HG02610 (cell line): ENCODE measurements around the gene ZNF91.
"Not testable (repeated sequence)": the region's sequence is repeated elsewhere in the genome, so short reads cannot be mapped to it uniquely, and the experiment has no call there.

ENCODE experiments used
- ATAC-seq: cut with Tn5 transposase; IDR thresholded peaks from one replicate; pipeline ENCODE4 v1.9.1; 2021; ENCODE audit warnings: mild to moderate bottlenecking, moderate library complexity; ENCODE audit not compliant: unreplicated experiment

ZNF91 gene

DNA sequence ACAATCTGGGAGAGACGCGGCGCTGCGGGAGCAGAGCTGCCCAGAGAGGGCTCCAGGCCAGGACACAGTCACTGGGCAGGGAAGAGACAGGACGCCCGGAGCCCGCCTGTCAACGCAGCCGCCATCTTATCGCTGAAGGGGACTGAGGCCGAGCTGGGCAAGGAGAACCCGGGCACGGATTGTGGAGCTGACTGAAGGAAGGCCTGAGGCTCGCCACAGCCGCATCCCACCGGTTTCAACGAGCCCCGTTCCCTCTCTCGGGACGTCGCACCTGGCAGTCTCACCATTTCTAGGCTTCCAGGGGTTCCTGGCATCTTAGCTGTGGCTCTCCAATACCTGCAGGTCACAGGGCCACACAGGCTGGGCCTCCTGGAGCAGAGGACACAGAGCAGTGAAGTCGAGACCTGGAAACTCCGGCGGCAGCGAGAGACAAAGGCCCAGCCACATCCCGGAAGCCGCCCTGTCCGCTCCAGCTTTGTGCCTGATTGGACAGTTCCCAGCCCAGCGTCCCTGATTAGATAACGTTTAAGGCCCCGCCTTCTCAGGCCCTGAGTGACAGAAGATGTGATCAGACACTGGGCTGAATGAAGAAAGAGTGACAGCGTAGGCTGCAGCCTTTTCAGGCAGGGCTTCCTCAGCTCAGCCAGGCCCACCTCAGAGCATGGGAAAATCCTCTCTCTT lies at the start of gene ZNF91:
Gene ZNF91, minus strand, starts transcription at position 431 of the 681 bp plus-strand sequence. Its CDS starts 117 bp downstream, at position 314.
- peak; percentile 98 for ATAC-seq

DNA sequence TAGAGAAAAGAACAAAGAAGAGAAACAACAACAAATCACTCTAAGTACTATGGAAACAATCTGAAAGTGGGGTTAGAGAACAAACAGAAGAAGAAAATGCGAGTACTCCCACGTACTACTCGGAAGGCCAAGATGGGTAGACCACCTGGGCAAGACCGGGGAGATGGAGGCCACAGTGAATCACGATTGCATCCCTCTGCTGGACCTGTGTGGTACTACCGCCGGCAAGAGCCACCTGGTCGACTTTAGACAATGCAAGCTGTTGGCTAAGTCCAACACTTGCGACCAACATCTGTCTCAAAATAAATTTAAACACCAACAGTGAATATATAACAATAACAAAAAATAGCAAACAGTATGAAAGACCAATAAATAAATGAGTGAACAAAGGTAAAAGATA lies 45.5 kb upstream of the ZNF91 start:
- ATAC-seq = no peak

DNA sequence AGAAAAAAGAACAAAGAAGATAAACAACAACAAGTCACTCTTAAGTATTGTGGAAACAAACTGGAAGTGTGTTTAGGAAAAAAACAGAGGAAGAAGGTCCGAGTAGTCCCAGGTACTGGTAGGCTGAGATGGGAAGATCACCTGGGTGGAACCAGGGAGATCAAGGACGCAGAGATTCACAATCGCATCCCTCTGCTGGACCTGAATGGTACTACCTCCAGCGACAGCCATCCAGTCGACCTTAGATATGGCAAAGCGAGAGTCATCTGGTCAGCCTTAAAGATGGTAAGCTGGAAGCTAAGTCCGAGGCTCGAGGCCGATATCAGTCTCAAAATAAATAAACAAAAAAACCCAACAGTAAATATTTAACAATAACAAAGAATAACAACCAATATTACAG lies 44.9 kb upstream of the ZNF91 start:
- ATAC-seq = no peak

DNA sequence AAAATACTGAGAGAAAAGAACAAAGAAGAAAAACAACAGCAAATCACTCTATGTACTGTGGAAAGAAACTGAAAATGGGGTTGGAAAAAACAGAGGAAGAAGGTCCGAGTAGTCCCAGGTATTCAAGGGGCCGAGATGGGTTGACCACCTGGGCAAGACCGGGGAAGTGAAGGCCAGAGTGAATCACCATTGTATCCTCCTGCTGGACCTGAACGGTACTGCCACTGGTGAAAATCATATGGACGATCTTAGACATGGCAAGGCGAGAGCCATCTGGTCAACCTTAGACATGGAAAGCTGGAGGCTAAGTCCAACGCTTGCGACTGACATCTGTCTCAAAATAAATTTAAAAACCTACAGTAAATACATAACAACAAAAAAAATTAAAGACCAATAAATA lies 44.4 kb upstream of the ZNF91 start:
- no peak for ATAC-seq

DNA sequence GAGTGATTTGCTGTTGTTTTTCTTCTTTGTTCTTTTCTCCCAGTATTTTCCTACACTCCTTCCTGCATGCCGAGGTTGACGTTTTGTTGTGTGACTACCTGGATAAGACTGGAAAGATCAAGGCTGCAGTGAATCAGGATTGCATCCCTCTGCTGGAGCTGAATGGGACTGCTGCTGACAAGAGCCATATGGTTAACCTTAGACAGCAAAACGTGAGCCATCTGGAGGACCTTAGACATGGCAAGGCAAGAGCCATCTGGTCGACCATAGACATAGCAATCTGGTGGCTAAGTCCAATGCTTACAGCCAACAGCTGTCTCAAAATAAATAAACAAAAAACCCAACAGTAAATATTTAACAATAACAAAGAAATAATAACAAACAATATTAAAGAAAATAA lies 42.6 kb upstream of the ZNF91 start:
- no peak for ATAC-seq

DNA sequence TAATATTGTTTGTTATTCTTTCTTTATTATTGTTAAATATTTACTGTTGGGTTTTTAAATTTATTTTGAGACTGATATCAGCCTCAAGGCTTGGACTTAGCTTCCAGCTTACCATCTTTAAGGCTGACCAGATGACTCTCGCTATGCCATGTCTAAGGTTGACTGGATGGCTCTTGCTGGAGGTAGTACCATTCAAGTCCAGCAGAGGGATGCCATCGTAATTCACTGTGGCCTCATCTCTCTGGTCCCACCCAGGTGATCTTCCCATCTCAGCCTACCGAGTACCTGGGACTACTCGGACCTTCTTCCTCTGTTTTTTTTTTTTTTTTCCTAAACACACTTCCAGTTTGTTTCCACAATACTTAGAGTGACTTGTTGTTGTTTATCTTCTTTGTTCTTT lies 41.7 kb upstream of the ZNF91 start:
- no peak for ATAC-seq

DNA sequence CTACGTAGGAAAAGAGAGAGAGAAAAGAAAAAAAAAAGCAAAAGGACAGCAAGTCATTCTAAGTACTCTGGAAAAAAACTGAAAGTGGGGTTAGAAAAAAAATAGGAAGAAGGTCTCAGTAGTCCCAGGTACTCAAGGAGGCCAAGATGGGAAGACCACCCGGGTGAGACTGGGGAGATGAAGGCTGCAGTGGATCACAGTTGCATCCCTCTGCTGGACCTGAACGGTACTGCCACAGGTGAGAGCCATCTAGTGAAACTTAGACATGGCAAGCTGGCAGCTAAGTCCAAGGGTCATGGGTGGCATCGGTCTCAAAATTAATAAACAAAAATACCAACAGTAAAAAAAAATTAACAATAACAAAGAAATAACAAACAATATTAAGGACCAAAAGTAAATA lies 41.0 kb upstream of the ZNF91 start:
- ATAC-seq = no peak

DNA sequence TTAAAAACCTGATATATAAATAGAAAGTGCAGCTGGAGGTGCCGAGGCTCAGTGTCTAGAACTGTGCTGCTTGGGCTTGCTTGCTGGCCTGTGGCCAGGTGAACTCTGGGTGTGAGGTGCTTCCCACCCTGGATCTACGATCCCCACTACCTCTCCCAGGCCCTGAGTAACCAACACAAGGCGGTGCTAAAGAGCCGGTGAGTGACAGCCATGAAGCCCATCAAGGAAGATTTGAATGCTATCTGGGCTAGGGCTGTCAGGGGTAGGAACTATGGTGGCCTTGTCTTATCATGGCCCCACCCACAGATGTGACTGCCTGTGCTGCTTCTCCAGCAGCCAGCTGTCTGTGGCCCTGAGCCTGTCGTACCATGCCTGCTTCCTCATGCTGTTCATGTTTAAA lies 25.6 kb upstream of the ZNF91 start:
- no peak for ATAC-seq

DNA sequence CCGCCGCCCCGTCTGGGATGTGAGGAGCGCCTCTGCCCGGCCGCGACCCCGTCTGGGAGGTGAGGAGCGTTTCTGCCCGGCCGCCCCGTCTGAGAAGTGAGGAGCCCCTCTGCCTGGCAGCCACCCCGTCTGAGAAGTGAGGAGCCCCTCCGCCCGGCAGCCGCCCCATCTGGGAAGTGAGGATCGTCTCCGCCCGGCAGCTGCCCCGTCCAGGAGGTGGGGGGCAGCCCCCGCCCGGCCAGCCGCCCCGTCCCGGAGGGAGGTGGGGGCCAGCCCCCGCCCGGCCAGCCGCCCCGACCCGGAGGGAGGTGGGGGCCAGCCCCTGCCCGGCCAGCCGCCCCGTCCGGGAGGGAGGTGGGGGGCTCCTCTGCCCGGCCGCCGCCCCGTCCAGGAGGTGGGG lies 24.0 kb upstream of the ZNF91 start:
- ATAC-seq = not testable (repeated sequence)

DNA sequence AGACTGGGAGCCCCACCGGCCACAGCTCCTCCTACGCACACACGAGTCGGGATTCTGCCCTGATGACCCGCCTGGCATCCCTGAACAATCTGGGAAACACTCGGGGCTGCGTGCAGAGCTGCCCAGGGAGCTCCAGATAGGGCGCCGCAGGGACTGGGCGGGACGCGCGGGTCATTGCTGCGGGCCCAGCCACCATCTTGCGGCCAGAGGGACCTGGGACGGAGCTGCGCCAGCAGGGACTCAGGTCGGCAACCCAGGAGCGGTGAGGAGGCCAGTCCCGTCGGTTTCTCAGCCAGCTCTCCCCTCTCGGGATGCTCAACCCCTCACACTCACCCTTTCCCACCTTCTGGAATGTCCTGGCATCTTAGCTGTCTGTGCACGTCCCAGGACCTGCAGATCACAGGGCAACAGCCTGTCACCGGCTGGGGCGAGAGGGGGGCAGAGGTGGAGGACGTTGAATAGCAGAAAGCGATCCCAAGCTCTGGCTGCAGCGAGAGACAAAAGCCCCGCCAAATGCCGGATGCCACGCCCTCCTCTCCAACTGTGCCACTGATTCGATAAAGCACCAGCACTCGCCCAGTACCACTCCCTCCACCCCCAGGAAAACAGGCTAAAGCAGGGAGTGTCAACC lies 20.4 kb upstream of the ZNF91 start:
- ATAC-seq = no peak

DNA sequence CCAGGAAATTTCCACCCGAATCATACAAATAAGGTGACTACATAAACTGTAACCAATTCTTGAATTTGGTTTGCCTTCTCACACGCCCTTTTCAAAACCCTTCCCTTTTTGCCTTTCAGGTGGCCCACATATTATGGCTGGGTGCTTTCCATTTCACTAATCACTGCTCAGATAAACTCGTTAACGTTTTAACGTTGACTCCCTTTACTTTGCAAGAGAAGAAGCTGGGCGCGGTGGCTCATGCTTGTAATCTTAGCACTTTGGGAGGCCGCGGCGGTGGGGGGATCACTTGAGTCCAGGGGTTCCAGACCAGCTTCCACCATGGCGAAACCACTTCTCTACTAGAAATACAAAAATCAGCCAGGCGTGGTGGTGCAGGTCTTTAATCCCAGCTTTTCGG lies 19.8 kb upstream of the ZNF91 start:
- ATAC-seq = no peak

DNA sequence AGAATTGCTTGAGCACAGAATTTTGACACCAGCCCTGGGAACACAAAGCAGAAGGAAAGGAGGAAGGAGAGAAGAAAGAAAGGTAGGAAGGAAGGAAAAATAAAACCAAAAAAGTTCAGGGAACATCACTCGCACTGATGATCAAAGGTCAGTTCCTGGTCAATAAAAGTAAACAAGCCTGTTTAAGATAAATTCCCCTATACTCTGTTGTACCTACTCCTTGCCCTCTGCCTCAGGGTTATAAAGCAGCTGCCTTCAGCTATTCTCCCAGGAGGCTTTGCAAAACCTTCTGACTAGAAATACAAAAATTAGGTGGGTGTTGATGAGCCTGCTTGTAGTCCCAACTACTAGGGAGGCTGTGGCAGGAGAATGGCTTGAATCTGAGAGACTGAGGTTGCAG lies 14.9 kb upstream of the ZNF91 start:
- no peak for ATAC-seq

DNA sequence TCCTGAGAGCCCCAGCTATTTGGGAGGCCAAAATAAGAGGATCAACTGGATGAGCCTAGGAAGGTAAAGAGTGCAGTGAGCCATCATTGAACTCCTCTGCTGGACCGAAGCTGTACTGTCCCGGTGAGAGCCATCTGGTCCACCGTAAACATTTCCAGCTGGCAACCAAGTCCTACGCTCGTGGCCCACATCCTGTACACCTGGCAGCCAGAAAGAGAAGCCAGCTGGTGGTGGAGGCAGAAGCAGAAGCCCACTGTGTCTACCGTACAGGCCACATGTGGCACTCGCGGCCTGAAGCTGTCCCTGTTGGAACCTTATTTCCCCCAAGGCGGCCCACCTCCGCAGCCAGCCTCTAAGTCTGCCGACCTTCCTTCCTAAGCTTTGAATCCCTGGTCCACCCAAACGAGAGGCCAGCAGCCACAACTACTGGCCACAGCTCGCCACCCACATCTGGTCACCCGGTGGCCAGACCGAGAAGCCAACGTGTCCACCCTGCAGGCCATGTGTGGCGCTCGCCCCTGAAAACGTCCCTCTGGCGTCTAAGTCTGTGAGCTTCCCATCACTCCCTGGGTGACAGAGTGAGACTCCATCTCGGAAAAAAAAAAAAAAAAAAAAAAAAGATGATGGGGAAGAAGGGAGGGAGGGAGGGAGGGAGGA lies 14.2 kb upstream of the ZNF91 start:
- no peak for ATAC-seq

DNA sequence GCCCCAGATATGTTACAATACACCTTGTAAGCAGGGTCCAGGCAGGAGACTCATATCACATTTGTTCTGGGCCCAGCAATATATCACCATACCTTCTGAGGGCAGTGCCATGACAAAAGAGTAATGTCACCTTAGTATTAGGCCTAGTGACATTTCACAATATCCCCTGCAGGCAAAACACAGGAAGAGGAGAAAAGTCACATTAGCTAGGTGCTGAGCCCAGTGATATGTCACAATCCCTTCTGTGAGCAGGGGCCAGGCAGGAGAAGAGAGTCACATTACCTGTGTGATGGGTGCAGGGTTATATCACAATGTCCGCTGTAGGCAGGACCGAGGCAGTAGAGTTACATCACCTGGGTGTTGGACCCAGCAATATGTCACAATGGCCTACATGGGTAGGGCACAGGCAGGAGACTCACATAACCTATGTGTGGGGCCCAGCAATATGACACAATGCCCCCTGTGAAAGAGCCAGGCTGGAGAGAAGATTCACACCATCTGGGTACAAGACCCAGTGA lies 12.4 kb upstream of the ZNF91 start:
- ATAC-seq = no peak

DNA sequence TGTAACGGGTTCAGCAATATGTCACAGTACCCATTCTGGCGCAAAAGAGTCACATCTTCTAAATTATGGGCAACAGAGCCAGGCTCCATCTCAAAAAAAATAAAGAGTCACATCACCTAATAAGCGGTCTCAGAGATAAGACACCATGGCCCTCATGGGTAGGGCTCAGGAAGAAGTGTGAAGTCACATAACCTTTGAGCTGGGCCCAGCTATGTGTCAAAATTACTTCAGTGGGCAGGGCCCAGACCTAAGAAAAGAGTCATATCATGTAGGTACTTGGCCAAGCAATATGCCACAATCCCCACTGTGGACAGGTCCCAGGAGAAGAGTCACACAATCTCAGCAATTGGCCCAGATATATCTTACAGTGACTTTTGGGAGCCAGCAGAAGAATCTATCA lies 11.4 kb upstream of the ZNF91 start:
- ATAC-seq = no peak

DNA sequence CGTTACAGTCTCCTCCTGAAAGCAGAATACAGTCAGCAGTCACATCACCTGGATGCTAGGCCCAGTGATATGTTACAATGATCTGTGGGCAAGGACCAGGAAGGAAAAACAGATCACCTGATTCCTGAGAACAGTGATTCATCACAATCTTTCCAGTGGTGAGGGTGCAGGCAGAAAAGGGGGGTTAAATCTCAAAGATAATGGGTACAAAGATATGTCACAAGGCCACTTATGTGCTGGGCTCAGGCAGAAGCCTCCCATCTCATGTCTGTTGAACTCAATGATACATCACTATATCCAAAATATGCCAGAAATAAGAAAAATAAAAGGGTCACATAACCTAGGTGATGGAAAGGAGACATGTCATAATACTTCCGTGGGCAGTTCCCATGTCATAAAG lies 10.8 kb upstream of the ZNF91 start:
- no peak for ATAC-seq

DNA sequence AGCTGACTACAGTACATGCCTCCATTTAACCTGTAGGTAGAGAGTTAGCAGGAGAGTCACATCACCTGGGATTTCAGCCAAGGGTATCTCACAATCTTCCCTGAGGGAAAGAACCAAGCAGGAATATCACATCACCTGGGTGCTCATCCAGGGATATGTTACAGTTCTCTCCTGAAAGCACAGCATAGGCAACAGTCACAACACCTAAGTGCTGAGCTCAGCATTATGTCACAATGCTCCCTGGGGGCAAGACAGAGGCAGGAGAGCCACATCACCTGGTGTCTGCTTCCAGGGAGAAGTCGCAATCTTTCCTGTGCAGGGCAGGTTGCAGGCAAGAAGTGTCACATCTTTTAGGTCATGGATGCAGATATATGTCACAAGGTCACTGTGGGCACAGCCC lies 9.4 kb upstream of the ZNF91 start:
- no peak for ATAC-seq

DNA sequence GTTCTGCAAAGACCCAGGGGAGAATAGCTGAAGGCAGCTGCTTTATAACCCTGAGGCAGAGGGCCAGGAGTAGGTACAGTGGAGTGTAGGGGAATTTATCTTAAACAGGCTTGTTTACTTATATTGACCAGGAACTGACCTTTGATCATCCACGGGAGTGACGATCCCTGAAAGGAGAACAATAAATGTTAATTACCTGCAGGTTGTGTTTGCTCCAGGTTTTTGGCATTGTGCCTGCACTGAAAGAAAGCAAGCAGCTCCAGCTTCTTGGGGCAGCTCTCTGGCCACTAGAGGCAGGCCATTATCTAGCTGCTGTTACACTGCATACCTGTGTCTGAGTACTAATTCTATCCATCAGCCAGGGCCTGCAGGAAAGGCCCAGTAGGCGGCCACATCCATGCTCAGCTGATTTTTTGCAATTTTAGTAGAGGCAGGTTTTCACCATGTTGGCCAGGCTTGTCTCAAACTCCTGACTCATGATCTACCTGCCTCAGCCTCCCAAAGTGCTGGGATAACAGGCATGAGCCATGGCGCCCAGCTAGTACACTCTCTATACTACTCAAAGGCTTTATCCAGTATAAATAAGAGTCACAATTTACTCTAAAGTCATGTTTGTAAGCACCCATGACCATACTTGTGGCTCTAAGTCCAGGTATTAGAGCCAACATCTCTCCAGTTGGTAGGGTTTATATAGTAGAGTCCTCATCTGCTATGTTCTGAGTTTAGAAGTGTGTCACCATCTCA lies 8.5 kb upstream of the ZNF91 start:
- no peak for ATAC-seq

DNA sequence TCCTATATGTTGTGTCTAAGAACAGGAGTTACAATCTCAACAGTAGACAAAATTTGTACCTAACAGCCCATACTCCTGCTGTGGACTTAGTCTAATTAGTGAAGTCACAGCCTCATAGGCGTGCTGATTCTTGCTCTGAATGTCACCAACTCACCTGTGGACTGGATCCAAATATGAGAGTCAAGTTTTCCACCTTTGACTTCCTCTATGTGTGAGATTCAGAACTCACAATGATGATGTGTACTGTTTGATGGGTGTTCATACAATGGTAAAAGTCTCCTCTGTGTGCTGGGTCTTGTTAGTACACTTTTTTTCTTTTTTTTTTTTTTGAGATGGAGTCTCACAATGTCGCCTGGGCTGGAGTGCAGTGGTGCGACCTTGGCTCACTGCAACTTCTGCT lies 7.8 kb upstream of the ZNF91 start:
- no peak for ATAC-seq

DNA sequence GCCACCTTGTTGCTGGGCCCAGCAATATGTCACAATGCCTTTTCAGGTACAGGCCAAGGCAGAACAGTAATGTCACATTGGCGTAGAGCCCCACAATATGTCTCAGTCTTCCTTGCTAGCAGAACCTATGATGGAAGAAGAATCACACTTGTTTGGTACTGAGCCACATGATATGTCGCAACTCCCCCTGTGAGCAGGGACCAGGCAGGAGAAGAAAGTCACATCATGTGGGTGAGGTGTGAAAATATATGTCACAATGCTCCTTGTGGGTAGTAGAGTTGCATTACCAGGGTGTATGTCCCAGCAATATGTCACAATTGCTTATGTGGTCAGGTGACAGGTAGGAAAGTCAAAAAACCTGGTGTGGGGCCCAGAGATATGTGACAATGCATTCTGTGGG lies 7.1 kb upstream of the ZNF91 start:
- ATAC-seq = no peak

DNA sequence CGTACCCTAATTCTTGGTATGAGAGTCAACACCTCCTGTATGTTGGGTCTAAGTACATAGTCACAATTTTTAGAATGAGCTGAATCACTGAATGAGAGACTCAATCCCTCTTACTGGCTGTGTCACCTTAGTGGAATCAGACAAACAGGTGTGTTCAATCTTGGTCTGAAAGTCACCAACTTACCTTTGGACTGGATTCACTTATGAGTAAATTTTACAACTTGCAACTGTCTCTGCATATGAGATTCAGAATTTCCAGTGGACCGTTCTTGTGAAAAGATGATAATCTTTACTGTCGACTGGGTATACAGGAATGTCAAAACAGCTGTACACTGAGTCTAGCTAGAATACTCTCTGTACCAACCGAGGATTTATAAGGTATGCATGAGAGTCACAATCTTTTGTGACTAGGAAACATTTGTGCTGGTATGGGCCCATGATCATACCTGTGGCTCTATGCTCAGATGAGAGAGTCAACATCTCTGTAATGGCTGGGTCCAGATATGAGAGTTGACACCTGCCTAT lies 5.9 kb upstream of the ZNF91 start:
- ATAC-seq = no peak
